ENCODE results near the gene RPS6KA2.

The RPS6KA2 gene

GRCh38 chr6:166566026-166567011, 60.7 kb downstream of the RPS6KA2 start:
- DNase-seq = no peak
- in situ Hi-C loops (cut with HindIII; ENCODE audit: low pct_ligation_motif_present, low pct_unique_long_range_greater_than_20kb, low sequenced_read_pairs) = no loop called here

GRCh38 chr6:166565084-166565967, 61.7 kb downstream of the RPS6KA2 start:
- no peak for DNase-seq
- in situ Hi-C loops (cut with HindIII; ENCODE audit: low pct_ligation_motif_present, low pct_unique_long_range_greater_than_20kb, low sequenced_read_pairs) = no loop called here

GRCh38 chr6:166563805-166564204, 63.2 kb downstream of the RPS6KA2 start:
- DNase-seq = no peak
- in situ Hi-C loops (cut with HindIII; ENCODE audit: low pct_ligation_motif_present, low pct_unique_long_range_greater_than_20kb, low sequenced_read_pairs) = no loop called here

- in situ Hi-C loops (cut with HindIII; ENCODE audit: low pct_ligation_motif_present, low pct_unique_long_range_greater_than_20kb, low sequenced_read_pairs) = no loop called here
- DNase-seq = no peak
These were observed 63.9 kb downstream of the RPS6KA2 start for GRCh38 chr6:166563200-166563599.

- DNase-seq = no peak
- in situ Hi-C loops (cut with HindIII; ENCODE audit: low pct_ligation_motif_present, low pct_unique_long_range_greater_than_20kb, low sequenced_read_pairs) = no loop called here
These were observed 64.3 kb downstream of the RPS6KA2 start for GRCh38 chr6:166562726-166563125.

GRCh38 chr6:166561771-166562359, 65.2 kb downstream of the RPS6KA2 start:
- no peak for DNase-seq
- in situ Hi-C loops (cut with HindIII; ENCODE audit: low pct_ligation_motif_present, low pct_unique_long_range_greater_than_20kb, low sequenced_read_pairs) = no loop called here

- DNase-seq = no peak
- in situ Hi-C loops (cut with HindIII; ENCODE audit: low pct_ligation_motif_present, low pct_unique_long_range_greater_than_20kb, low sequenced_read_pairs) = no loop called here
These were observed 66.8 kb downstream of the RPS6KA2 start for GRCh38 chr6:166560222-166560621.

- DNase-seq = no peak
- in situ Hi-C loops (cut with HindIII; ENCODE audit: low pct_ligation_motif_present, low pct_unique_long_range_greater_than_20kb, low sequenced_read_pairs) = no loop called here
These were observed 67.4 kb downstream of the RPS6KA2 start for GRCh38 chr6:166559662-166560061.

- in situ Hi-C loops (cut with HindIII; ENCODE audit: low pct_ligation_motif_present, low pct_unique_long_range_greater_than_20kb, low sequenced_read_pairs) = no loop called here
- no peak for DNase-seq
These were observed 67.8 kb downstream of the RPS6KA2 start for GRCh38 chr6:166559211-166559610.

- in situ Hi-C loops (cut with HindIII; ENCODE audit: low pct_ligation_motif_present, low pct_unique_long_range_greater_than_20kb, low sequenced_read_pairs) = no loop called here
- DNase-seq = no peak
These were observed 68.7 kb downstream of the RPS6KA2 start for GRCh38 chr6:166558156-166559005.

- DNase-seq = peak; percentile 95
- in situ Hi-C loops (cut with HindIII; ENCODE audit: low pct_ligation_motif_present, low pct_unique_long_range_greater_than_20kb, low sequenced_read_pairs) = no loop called here
These were observed 70.2 kb downstream of the RPS6KA2 start for GRCh38 chr6:166556863-166557322.

- no peak for DNase-seq
- in situ Hi-C loops (cut with HindIII; ENCODE audit: low pct_ligation_motif_present, low pct_unique_long_range_greater_than_20kb, low sequenced_read_pairs) = no loop called here
These were observed 70.7 kb downstream of the RPS6KA2 start for GRCh38 chr6:166556336-166556735.

- in situ Hi-C loops (cut with HindIII; ENCODE audit: low pct_ligation_motif_present, low pct_unique_long_range_greater_than_20kb, low sequenced_read_pairs) = no loop called here
- DNase-seq = no peak
These were observed 72.0 kb downstream of the RPS6KA2 start for GRCh38 chr6:166555086-166555485.

GRCh38 chr6:166554316-166554715, 72.7 kb downstream of the RPS6KA2 start:
- DNase-seq = no peak
- in situ Hi-C loops (cut with HindIII; ENCODE audit: low pct_ligation_motif_present, low pct_unique_long_range_greater_than_20kb, low sequenced_read_pairs) = no loop called here

- DNase-seq = no peak
- in situ Hi-C loops (cut with HindIII; ENCODE audit: low pct_ligation_motif_present, low pct_unique_long_range_greater_than_20kb, low sequenced_read_pairs) = no loop called here
These were observed 73.3 kb downstream of the RPS6KA2 start for GRCh38 chr6:166553563-166554271.

GRCh38 chr6:166552600-166552999, 74.5 kb downstream of the RPS6KA2 start:
- DNase-seq = no peak
- in situ Hi-C loops (cut with HindIII; ENCODE audit: low pct_ligation_motif_present, low pct_unique_long_range_greater_than_20kb, low sequenced_read_pairs) = no loop called here

GRCh38 chr6:166551754-166552495, 75.1 kb downstream of the RPS6KA2 start:
- DNase-seq = no peak
- in situ Hi-C loops (cut with HindIII; ENCODE audit: low pct_ligation_motif_present, low pct_unique_long_range_greater_than_20kb, low sequenced_read_pairs) = no loop called here
